ENCODE results near the gene IFT27. TPM values are rescaled to one million over a fixed set of nuclear protein-coding genes. Genes with fewer than 3 reads are reported as not detected.

The IFT27 gene
- total and polyA plus RNA-seq, 12 donors = 19.6 to 63.6 (median 26.3) TPM

GRCh38 chr22:36737776-36738175 is 38.1 kb downstream of the IFT27 start:
- peak; percentile 26 to 35 for DNase-seq
- no peak for TF ChIP-seq CTCF (IDR thresholded peaks at IDR 0.05)
- Histone ChIP-seq H3K27me3 (peaks cover 0 to 36% (median 18%) of the 10 kb centered on the region in 7 donors), H3K27ac (no peak overlapping the region), H3K4me3 (no peak overlapping the region), H3K4me1 (peaks cover 0 to 11% (median 0%) of the 10 kb centered on the region in 9 donors), H3K36me3 (no peaks in the 10 kb centered on the region), H3K9me3 (peaks cover 0 to 12% (median 0%) of the 10 kb centered on the region in 11 donors)
- peak in 5 of 8 donors; percentile 33 to 65 (median 48) for ATAC-seq
- 44 to 45% methylated on average over 6 of the region's 6 CpGs for WGBS, 2 donors
- intact Hi-C loops (cut with DNase I) = no loop called here

GRCh38 chr22:36736701-36737320 is 39.1 kb downstream of the IFT27 start:
- WGBS, 2 donors = 66 to 67% methylated on average over 10 of the region's 10 CpGs
- DNase-seq = no peak
- no peak for TF ChIP-seq CTCF (IDR thresholded peaks at IDR 0.05)
- Histone ChIP-seq H3K36me3 (no peaks in the 10 kb centered on the region), H3K27ac (no peak overlapping the region), H3K4me1 (peaks cover 0 to 11% (median 0%) of the 10 kb centered on the region in 9 donors), H3K9me3 (peaks cover 0 to 12% (median 0%) of the 10 kb centered on the region in 11 donors), H3K27me3 (peaks cover 0 to 36% (median 27%) of the 10 kb centered on the region in 7 donors), H3K4me3 (no peak overlapping the region)
- intact Hi-C loops (cut with DNase I) = no loop called here
- no peak for ATAC-seq

- intact Hi-C loops (cut with DNase I) = no loop called here
Observed at GRCh38 chr22:36734171-36735058, 41.5 kb downstream of the IFT27 start.

More at GRCh38 chr22:36734171-36735058, 41.5 kb downstream of the IFT27 start:
- Histone ChIP-seq H3K4me3 (no peak overlapping the region), H3K36me3 (no peaks in the 10 kb centered on the region), H3K9me3 (peaks cover 0 to 7% (median 0%) of the 10 kb centered on the region in 11 donors), H3K27ac (no peak overlapping the region), H3K4me1 (peaks cover 0 to 11% (median 0%) of the 10 kb centered on the region in 9 donors), H3K27me3 (peaks cover 0 to 50% (median 34%) of the 10 kb centered on the region in 7 donors)
- 50 to 62% methylated on average over 10 of the region's 10 CpGs for WGBS, 2 donors
- DNase-seq = no peak
- TF ChIP-seq CTCF (IDR thresholded peaks at IDR 0.05) = no peak
- ATAC-seq = peak in 3 of 8 donors; percentile 44 to 58 (median 46)

Data from heart right ventricle (tissue), 16 donors.